ENCODE results near the gene GLIS2. TPM values are rescaled to one million over a fixed set of nuclear protein-coding genes. Genes with fewer than 3 reads are reported as not detected.
A peak's percentile ranks its signal among the peaks of the same experiment; 100 is the strongest.

Gene GLIS2
- total RNA-seq, 1 experiment from 2014 or later, result 18.2 TPM

GRCh38 chr16:4309102-4309832 lies 6.6 kb upstream of the GLIS2 start:
- H3K4me2 ChIP-seq (ENCODE audit: low read length), result peak overlapping the region; percentile 78

More at GRCh38 chr16:4309102-4309832, 6.6 kb upstream of the GLIS2 start:
- Histone ChIP-seq H3K36me3 (ENCODE audit: control insufficient read depth in 1 of 2, insufficient read depth in 2 of 2, low read length in 2 of 2) (no peaks in the 10 kb centered on the region), H3K27me3 (ENCODE audit: insufficient read depth, low read length) (no peaks in the 10 kb centered on the region), H4K20me1 (ENCODE audit: insufficient read depth) (no peaks in the 10 kb centered on the region), H3K4me1 (ENCODE audit: control insufficient read depth in 1 of 2, insufficient read depth in 2 of 2, low read length in 2 of 2) (peaks cover 24 to 56% of the 10 kb centered on the region in 2 experiments), H3K4me3 (replicated peaks in 1 of 2; ENCODE audit: low read depth in 1 of 2, low read length in 2 of 2) (no peak overlapping the region), H3K9me3 (ENCODE audit: control insufficient read depth in 1 of 2, insufficient read depth in 1 of 2, low read depth in 1 of 2, low read length in 2 of 2) (no peaks in the 10 kb centered on the region), H3K9ac (ENCODE audit: low read length) (peak overlapping the region; percentile 2; the same call in 1 of the 2 replicates), H3K27ac (ENCODE audit: low read depth, low read length) (peak overlapping the region; percentile 45), H3K79me2 (ENCODE audit: insufficient read depth, low read length) (peaks cover 10% of the 10 kb centered on the region), H2AFZ (ENCODE audit: low read depth, low read length, poor library complexity, severe bottlenecking) (no peak overlapping the region), H3K9me2 (ENCODE audit: insufficient read depth) (no peaks in the 10 kb centered on the region)
- RAD21 ChIA-PET (ENCODE audit: low non-redundant PET in 1 of 2, low total read pairs in 2 of 2, uncharacterized antibody in 2 of 2, unreplicated experiment in 2 of 2), result interaction anchor here in 1 of 2 experiments (1.2 kb wide), 1 partner anchor 10 kb away, joined by 3 read pairs; no protein-coding TSS in a partner anchor
- CTCF ChIA-PET, result interaction anchor here (0.7 to 5.7 kb wide), 12 partner anchors 8 to 94 kb away, joined by 3 to 40 read pairs (median 6); partner anchors contain the start of gene TFAP4
- TF ChIP-seq EZH2phosphoT487 (IDR thresholded peaks at IDR 0.05; ENCODE audit: borderline replicate concordance) (no peak), EZH2 (IDR thresholded peaks at IDR 0.05) (no peak), SIN3A (IDR thresholded peaks at IDR 0.05; ENCODE audit: low read depth) (no peak), POLR2A (IDR thresholded peaks at IDR 0.05; ENCODE audit: borderline replicate concordance, extremely low read depth, insufficient read depth, insufficient read length) (no peak), POLR2AphosphoS5 (IDR thresholded peaks at IDR 0.05; ENCODE audit: low read depth, low read length) (no peak), YY1 (IDR thresholded peaks at IDR 0.05; ENCODE audit: extremely low read depth, insufficient replicate concordance, low read depth, low read length) (no peak), ATF3 (IDR thresholded peaks at IDR 0.05) (no peak), REST (IDR thresholded peaks at IDR 0.05; ENCODE audit: low read depth) (no peak), SP1 (IDR thresholded peaks at IDR 0.05; ENCODE audit: low read depth) (no peak), ELF1 (IDR thresholded peaks at IDR 0.05; ENCODE audit: borderline replicate concordance, low read depth) (no peak), CTCF (IDR thresholded peaks at IDR 0.05 in 2 of 3, conservative IDR thresholded peaks at IDR 0.05 in 1 of 3; ENCODE audit: borderline replicate concordance in 1 of 3, insufficient read depth in 1 of 3, low read depth in 2 of 3, low read length in 2 of 3) (no peak), ZBTB33 (IDR thresholded peaks at IDR 0.05; ENCODE audit: extremely low read depth, insufficient replicate concordance, low read length) (no peak), RAD21 (IDR thresholded peaks at IDR 0.05; ENCODE audit: low read depth) (no peak)
- peak; percentile 0; the same call in 1 of the 2 replicates for ATAC-seq
- POLR2A ChIA-PET, result interaction anchor here (1.0 to 2.2 kb wide), 3 partner anchors 8 to 37 kb away, joined by 3 to 6 read pairs (median 4); partner anchors contain the start of gene TFAP4
- DNase-seq (ENCODE audit: low read depth, low spot score), result no peak
- intact Hi-C loops (cut with micrococcal nuclease), result no loop called here
- no TSS peak for BruUV-seq (replicated peaks)
